ENCODE measurements around the gene FGFR2.

Gene FGFR2

DNA sequence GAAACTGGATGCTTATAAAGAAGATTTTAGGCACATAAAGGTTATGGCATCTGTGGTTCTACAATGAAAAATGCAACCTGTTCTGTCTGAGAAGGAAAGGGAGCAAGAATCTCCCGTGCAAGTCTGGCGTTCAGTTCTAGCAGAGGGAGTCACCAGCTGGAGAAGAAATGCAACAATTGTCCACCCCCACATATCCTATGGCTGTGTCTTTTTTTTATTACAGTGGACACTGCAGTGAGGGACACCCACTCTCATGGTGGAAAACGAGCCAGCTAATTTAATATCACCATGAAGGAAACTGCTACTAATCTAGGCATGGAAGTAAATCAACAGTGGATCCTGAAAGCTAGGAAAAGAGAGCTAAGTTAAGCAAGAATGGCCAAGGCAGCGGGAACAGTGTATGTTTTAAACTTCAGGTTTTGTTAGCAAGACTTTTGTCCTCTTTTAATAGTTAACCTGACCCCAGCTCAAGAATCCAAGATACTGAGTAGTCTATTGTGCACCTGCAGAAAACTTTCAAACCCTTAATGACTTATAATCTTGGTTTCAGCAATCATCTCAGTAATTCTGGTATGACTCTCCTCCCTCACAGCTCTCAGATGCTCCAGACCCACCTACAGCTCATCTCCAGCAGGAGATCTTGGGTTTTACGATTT is 149.3 kb downstream of the FGFR2 start:
- DNase-seq, result no peak

- DNase-seq, result no peak
These were observed 153.6 kb downstream of the FGFR2 start for GRCh38 chr10:121444520-121445165.

- peak in 1 of 14 donors; percentile 10 for DNase-seq
These were observed 155.9 kb downstream of the FGFR2 start for GRCh38 chr10:121442086-121442935.

DNA sequence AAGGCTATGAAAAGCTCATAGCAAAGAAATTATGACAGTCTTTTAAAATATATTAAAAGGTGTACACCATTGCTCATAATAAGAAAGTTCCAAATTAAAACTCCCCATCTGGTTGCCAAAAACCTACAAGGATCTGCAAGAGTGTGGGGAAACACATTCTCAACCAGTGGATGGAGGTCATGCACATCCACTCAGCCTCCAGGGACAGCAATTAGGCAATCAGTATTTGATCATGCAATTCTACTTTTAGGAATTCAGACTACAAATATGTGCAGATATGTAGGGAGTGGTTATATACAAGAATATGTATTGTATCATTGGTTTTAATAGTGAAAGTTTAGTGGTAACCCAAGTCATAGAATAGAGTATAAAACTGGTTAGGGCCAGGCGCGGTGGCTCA is 157.8 kb downstream of the FGFR2 start:
- no peak for DNase-seq

DNA sequence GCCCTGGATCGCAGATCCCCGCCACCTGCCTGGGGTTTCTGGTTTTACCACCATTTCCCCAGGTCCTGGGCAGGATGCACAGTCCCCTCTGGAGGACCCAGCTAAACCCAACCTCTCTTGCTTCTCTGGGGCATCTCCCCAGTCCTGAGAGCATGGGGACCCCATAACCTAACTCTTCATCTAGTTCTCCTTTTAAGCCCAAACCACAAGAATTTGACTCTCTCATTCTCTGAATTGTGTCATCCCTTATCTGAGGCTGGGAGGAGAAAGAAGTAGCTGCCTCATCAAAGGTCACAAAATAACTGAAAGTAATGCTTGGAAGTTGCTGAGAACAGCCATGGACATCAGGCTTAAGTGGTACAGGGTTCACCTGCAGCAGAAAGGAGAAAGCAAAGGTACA is 159.9 kb downstream of the FGFR2 start:
- DNase-seq, result no peak

DNA sequence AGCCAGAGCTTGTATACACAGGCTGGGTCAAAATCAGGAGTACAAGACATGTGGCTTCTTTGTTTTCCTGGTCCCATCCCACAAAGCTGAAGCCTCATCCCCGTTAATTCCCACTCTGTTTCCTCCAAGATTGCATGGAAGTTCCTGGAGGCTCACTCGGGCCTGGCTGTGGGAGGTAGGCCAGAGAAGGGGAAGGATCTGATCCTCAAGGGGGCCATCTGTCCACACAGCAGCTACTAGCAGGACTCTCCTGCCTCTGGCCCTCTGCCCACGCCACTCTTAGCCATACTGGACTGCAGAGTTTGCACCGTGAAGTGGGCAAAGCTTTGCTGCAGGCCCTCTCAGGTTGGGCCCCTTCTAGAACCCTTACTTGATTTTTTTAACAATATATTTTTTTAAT is 160.6 kb downstream of the FGFR2 start:
- peak in 8 of 14 donors; percentile 7 to 46 (median 29) for DNase-seq

DNA sequence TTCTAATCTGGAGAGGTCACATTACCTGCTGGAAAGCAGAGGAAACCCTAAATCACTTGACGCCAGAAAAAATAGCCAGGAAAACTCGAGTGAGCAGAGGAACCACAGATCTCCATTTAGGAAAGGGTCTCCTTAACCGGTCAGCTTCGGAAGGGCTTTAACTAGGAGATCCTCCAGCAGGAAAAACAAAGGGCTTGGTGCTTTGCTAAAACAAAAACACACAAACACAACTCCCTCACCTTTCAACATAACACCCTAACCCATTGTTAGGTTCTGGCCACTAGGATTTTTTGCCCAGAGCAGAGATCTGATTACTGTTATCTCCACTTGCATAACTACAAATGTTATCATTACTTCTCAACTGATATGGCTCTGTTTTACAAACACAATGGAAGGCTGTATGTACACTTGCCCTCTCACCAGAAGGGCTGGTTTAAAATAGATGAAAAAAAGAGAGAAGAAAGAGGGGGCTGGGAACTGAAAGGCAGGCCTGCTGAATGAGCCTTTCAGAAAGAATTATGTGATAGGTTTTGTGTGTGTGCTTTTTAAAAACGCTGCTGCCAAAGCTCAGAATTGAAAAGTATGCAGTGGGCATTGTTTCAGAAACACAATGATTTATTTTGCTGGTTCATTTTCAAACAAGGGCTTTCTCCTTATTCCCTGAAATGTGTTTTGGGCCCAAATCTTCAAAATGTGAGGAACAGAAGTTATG is 161.5 kb downstream of the FGFR2 start:
- peak in 6 of 14 donors; percentile 7 to 43 (median 25) for DNase-seq

DNA sequence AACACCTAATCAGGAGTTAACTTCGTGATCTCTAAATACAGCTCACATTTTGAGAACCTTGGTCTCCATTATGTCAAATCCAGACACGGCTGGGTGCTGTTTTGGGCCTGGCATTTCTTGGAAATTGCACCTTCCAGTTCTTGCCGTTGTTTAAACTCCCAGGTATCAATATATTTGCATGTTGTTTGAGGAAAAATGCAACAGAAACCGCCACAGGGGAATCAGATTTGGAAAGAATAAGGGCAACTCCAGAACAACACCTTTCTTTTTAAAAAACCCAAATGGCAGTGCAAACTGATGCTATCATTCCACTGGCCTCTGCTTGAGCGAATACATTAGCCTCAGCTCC is 162.0 kb downstream of the FGFR2 start:
- no peak for DNase-seq

GRCh38 chr10:121435099-121435875 is 163.0 kb downstream of the FGFR2 start:
- DNase-seq, result no peak

DNA sequence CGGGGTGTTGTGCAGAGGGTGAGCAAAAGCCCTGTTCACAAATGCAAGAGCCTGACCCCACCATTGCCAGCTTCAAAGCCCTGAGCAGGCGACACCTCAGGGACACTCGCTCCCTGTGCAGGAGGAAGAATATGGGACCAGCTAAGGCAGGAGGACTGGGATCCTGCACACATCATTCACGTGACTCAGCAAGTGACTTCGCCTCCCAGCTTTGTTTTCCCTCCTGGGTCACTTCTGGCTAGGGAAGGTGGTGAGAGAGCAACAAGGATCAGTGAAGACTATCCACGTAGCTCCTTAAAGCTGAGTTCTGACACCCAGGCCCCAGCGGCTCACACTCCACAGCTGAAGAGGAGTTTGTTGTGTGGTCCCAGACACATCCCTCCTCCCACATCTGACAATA is 164.3 kb downstream of the FGFR2 start:
- DNase-seq, result no peak

DNA sequence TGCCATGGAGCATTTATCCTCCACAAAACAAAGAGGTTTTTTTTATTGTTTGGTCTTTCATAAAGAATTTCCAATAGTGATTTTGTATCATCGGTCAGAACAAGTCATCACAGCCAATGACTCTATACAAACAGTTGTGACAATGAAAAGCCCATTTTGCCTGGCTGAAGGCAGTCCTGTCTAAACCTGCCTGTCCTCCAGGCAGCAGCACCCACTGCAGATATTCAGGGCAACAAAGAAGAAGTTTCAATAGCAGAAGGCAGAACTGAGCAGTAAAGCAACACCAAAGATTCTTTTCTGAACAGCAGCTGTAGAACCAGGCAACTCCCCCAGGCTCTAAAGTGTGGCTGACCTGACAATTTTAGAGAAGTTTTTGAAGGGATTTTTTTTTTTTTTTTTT is 169.4 kb downstream of the FGFR2 start:
- no peak for DNase-seq
